Testis (tissue), 3 donors: Measurements from ENCODE around the gene CERT1. TPM values are rescaled to one million over a fixed set of nuclear protein-coding genes. Genes with fewer than 3 reads are reported as not detected.

Experiments
- DNase-seq: peaks from one replicate; pipeline ENCODE4 v3.0.0-alpha.2; 2019
- H3K27ac ChIP-seq, 2 donors: fragments of 200-600 bp; sonication (generic); one replicate each; pipeline ENCODE4 v1.5.1; 2019
- H3K27me3 ChIP-seq: fragments of 200-600 bp; sonication (generic); one replicate; pipeline ENCODE4 v1.5.1; 2019
- H3K36me3 ChIP-seq: fragments of 200-600 bp; sonication (generic); one replicate; pipeline ENCODE4 v1.5.1; 2017; ENCODE audit warnings: low read depth; ENCODE audit errors: missing control alignments
- H3K4me1 ChIP-seq: fragments of 200-600 bp; sonication (generic); one replicate; pipeline ENCODE4 v1.5.1; 2019
- H3K4me3 ChIP-seq, 2 donors: fragments of 200-600 bp; sonication (generic); one replicate each; pipeline ENCODE4 v1.5.1; 2017 to 2019
- H3K9me3 ChIP-seq: fragments of 200-600 bp; sonication (generic); one replicate; pipeline ENCODE4 v1.5.1; 2017
- POLR2A ChIP-seq: fragments of 450-650 bp; IDR thresholded peaks from one replicate; pipeline ENCODE4 v1.6.1; 2017; ENCODE audit warnings: antibody characterized with exemption, mild to moderate bottlenecking, moderate library complexity
- WGBS, 2 donors: methylation state at CpG; one replicate each; pipeline ENCODE4 v1.1.5; 2018; 5-methylcytosine and 5-hydroxymethylcytosine counted together
- intact Hi-C: fragments of 100-400 bp; cut with DNase I; formaldehyde crosslinking; loops from one replicate; pipeline ENCODE4 v1.15.1; 2023; ENCODE audit warnings: low total_unique reads
- polyA plus RNA-seq: library from polyadenylated mRNA; stranded (reverse); fragments of 350-450 nt; fragmentation: Illumina TruSeq; extraction: RNeasy Lipid Tissue Mini Kit (QIAGEN cat#74804); gene quantifications from one replicate; pipeline ENCODE4 v1.2.3, GENCODE V29; 2014; ENCODE audit warnings: low read depth, low replicate concordance; ENCODE audit not compliant: insufficient read depth
- total RNA-seq, 2 donors: library from RNA; depleted of rRNA; stranded (reverse); fragments of >200 nt; gene quantifications; one replicate each; pipeline ENCODE4 v1.2.3, GENCODE V29; 2016
- TF ChIP-seq, protein P1 (sequence below), 3 experiments: fragments of 450-650 bp in 2 of 3; fragments of 200-600 bp in 1 of 3; sonication (generic) in 1 of 3; IDR thresholded peaks; one replicate each; pipeline ENCODE4 v1.5.1; 2016 to 2019; ENCODE audit warnings: antibody characterized with exemption in 3 of 3, mild to moderate bottlenecking in 2 of 3, moderate library complexity in 1 of 3

Gene CERT1
- total and polyA plus RNA-seq, 3 donors from 2014 or later, result 45.0 to 61.3 (median 51.3) TPM

DNA sequence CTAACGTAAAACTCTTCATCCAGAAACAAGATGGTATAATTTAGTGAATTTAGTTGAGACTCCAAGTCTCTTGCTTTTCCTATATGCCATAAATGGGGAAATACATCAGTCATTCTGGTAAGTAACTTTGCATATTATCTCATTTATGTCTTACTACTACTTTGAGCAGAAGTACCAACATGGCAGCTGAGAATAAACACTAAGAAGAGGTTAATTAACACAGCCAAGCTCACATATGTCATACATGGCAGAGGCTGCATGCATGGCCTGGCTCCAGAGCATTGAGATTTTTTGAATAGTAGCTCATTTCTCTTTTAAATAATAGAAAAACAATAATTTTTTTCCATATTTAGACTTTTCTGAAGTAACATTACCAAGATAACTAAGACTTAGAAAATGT lies 54.3 kb downstream of the CERT1 start:
- H3K4me3 ChIP-seq, result no peak overlapping the region
- peaks cover 4% of the 10 kb centered on the region for H3K4me1 ChIP-seq
- no peaks in the 10 kb centered on the region for H3K27me3 ChIP-seq
- 89 to 96% methylated on average over 1 of the region's 1 CpG for WGBS, 2 donors
- no peak overlapping the region for H3K27ac ChIP-seq
- TF ChIP-seq, protein P1, sequence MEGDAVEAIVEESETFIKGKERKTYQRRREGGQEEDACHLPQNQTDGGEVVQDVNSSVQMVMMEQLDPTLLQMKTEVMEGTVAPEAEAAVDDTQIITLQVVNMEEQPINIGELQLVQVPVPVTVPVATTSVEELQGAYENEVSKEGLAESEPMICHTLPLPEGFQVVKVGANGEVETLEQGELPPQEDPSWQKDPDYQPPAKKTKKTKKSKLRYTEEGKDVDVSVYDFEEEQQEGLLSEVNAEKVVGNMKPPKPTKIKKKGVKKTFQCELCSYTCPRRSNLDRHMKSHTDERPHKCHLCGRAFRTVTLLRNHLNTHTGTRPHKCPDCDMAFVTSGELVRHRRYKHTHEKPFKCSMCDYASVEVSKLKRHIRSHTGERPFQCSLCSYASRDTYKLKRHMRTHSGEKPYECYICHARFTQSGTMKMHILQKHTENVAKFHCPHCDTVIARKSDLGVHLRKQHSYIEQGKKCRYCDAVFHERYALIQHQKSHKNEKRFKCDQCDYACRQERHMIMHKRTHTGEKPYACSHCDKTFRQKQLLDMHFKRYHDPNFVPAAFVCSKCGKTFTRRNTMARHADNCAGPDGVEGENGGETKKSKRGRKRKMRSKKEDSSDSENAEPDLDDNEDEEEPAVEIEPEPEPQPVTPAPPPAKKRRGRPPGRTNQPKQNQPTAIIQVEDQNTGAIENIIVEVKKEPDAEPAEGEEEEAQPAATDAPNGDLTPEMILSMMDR (IDR thresholded peaks at IDR 0.05), result no peak
- TF ChIP-seq POLR2A, result no peak
- no peak for DNase-seq
- no peaks in the 10 kb centered on the region for H3K36me3 ChIP-seq
- intact Hi-C loops, result no loop called here
- no peaks in the 10 kb centered on the region for H3K9me3 ChIP-seq

DNA sequence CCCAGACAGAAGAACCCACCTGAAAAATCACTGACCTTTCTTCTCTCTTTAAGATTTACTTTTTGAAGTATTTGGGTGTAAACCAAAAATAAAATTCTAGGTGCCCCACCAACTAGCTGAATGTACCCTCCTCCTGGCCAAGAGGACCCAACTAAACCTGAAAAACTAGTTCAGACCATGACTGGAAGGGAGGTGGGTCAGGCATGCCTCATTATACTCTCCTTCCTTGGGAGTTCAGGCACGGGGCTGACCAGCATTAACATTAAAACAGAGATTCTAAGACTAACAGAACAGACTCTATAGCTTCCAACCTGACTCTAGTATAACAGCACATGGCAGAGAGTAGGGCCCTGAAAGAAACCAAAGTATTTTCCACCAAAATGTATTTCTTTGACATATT lies 61.4 kb downstream of the CERT1 start:
- whole genome bisulfite sequencing, 2 donors, result 50 to 82% methylated on average over 1 of the region's 1 CpG
- Histone ChIP-seq H3K4me3 (no peak overlapping the region), H3K27me3 (no peaks in the 10 kb centered on the region), H3K36me3 (no peaks in the 10 kb centered on the region), H3K27ac (no peak overlapping the region), H3K9me3 (no peaks in the 10 kb centered on the region), H3K4me1 (no peaks in the 10 kb centered on the region)
- intact Hi-C loops, result no loop called here
- DNase-seq, result no peak
- TF ChIP-seq, protein P1 (IDR thresholded peaks at IDR 0.05), result no peak
- TF ChIP-seq POLR2A, result no peak

DNA sequence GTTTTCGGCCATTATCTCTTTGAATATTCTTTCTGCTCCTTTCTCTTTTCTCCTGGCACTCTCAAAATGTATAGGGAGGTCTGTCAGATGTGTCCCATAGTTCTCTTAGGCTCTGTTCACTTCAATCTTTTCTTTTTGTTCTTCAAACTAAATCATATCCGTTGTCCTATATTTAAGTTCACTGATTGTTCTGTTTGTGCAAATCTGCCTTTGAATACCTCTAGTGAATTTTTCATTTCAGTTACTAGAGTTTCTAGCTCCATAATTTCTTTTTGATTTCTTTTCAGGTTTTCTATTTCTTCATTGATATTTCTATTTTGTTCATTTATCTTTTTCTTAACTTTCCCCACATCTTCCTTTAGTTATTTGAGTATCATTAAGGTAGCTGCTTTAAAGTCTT lies 65.4 kb downstream of the CERT1 start:
- no peaks in the 10 kb centered on the region for H3K27me3 ChIP-seq
- no peaks in the 10 kb centered on the region for H3K36me3 ChIP-seq
- no peak overlapping the region for H3K4me3 ChIP-seq
- H3K27ac ChIP-seq, result no peak overlapping the region
- no peaks in the 10 kb centered on the region for H3K4me1 ChIP-seq
- H3K9me3 ChIP-seq, result no peaks in the 10 kb centered on the region
- no peak for TF ChIP-seq POLR2A
- TF ChIP-seq, protein P1 (IDR thresholded peaks at IDR 0.05), result no peak
- 93 to 94% methylated on average over 2 of the region's 2 CpGs for whole genome bisulfite sequencing, 2 donors
- DNase-seq, result no peak
- intact Hi-C loops, result no loop called here

DNA sequence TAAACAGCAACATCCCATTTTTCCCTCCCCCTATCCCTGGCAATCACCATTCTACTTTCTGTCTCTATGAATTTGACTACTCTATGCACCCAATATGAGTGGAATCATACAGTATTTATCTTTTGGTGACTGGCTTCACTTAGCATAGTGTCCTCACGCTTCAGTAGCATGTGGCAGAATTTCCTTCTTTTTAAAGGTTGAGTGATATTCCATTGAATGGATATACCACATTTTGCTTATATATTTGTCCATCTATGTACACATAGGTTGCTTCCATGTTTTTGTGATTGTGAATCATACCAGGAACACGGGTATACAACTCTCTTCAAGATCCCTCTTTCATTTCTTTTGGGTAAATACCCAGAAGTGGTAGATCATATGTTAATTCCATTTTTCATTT lies 69.9 kb downstream of the CERT1 start:
- Histone ChIP-seq H3K36me3 (no peaks in the 10 kb centered on the region), H3K27ac (no peak overlapping the region), H3K27me3 (no peaks in the 10 kb centered on the region), H3K4me1 (no peaks in the 10 kb centered on the region), H3K4me3 (no peak overlapping the region), H3K9me3 (no peaks in the 10 kb centered on the region)
- no peak for DNase-seq
- intact Hi-C loops, result no loop called here
- no peak for TF ChIP-seq POLR2A
- TF ChIP-seq, protein P1 (IDR thresholded peaks at IDR 0.05), result no peak
- WGBS, 2 donors, result 96 to 97% methylated on average over 2 of the region's 2 CpGs

DNA sequence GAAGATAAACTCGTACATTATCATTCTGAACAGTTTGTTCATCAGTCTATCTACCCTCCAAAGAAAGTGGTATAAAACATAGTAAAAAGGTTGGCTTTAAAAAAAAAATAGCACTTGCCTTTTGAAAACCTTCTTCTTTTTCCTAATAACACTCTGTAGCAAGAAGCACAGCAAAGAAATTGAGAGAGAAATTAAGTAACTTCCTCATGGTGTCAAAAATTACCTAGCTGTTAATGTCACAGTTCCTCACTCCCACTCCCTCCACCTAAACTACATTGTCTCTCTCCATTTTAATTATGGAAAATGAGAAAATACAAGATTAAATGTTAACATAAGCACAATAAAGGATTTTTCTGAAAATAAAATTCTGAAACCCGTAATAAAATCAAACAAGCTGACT lies 72.2 kb downstream of the CERT1 start:
- Histone ChIP-seq H3K4me1 (no peaks in the 10 kb centered on the region), H3K9me3 (no peaks in the 10 kb centered on the region), H3K4me3 (no peak overlapping the region), H3K27me3 (no peaks in the 10 kb centered on the region), H3K27ac (no peak overlapping the region), H3K36me3 (no peaks in the 10 kb centered on the region)
- 69 to 70% methylated on average over 2 of the region's 2 CpGs for whole genome bisulfite sequencing, 2 donors
- no peak for TF ChIP-seq POLR2A
- TF ChIP-seq, protein P1 (IDR thresholded peaks at IDR 0.05), result no peak
- intact Hi-C loops, result no loop called here
- no peak for DNase-seq
